ENCODE results near the gene SOX14. TPM values are rescaled to one million over a fixed set of nuclear protein-coding genes. Genes with fewer than 3 reads are reported as not detected.

SOX14 gene
- polyA plus RNA-seq, 1 donor from 2014 or later: not detected

- Histone ChIP-seq H3K4me3 (ENCODE audit: low read length) (peak overlapping the region; percentile 39), H3K79me2 (replicated peaks; ENCODE audit: insufficient read depth, low read length) (no peaks in the 10 kb centered on the region), H3K27ac (ENCODE audit: low read length) (no peak overlapping the region), H4K20me1 (ENCODE audit: insufficient read depth) (no peaks in the 10 kb centered on the region), H3K9me2 (ENCODE audit: insufficient read depth, low read length) (no peaks in the 10 kb centered on the region), H3K27me3 (ENCODE audit: insufficient read depth, low read depth, low read length) (peaks cover 88% of the 10 kb centered on the region), H3F3A (ENCODE audit: insufficient read depth, low read length, poor library complexity, severe bottlenecking) (no peaks in the 10 kb centered on the region), H3K9me3 (ENCODE audit: low read length) (no peaks in the 10 kb centered on the region), H3K9ac (ENCODE audit: low read length) (no peak overlapping the region), H2AFZ (ENCODE audit: low read depth, low read length) (no peak overlapping the region), H3K4me2 (ENCODE audit: low read length) (no peak overlapping the region), H3K36me3 (ENCODE audit: insufficient read depth, low read length) (no peaks in the 10 kb centered on the region)
- TF ChIP-seq EZH2 (IDR thresholded peaks at IDR 0.05; ENCODE audit: borderline replicate concordance, insufficient read depth, low read length, poor library complexity, severe bottlenecking) (peak; percentile 32), CTCF (IDR thresholded peaks at IDR 0.05; ENCODE audit: poor library complexity, severe bottlenecking) (no peak)
Observed at GRCh38 chr3:137761099-137761562, 3.0 kb upstream of the SOX14 start.

GRCh38 chr3:137761563-137762503 is 2.3 kb upstream of the SOX14 start:
- no peak for TF ChIP-seq POLR2AphosphoS5 (IDR thresholded peaks at IDR 0.05)
- TF ChIP-seq CTCF (IDR thresholded peaks at IDR 0.05; ENCODE audit: poor library complexity, severe bottlenecking): no peak
- TF ChIP-seq RAD21 (conservative IDR thresholded peaks at IDR 0.05): no peak
- no peak for TF ChIP-seq EZH2 (IDR thresholded peaks at IDR 0.05; ENCODE audit: borderline replicate concordance, insufficient read depth, low read length, poor library complexity, severe bottlenecking)
- no peak for TF ChIP-seq MXI1 (conservative IDR thresholded peaks at IDR 0.05; ENCODE audit: poor library complexity, severe bottlenecking)
- TF ChIP-seq EP300 (conservative IDR thresholded peaks at IDR 0.05; ENCODE audit: poor library complexity, severe bottlenecking): no peak
- TF ChIP-seq REST (IDR thresholded peaks at IDR 0.05; ENCODE audit: borderline replicate concordance): no peak
- no peak for TF ChIP-seq TAF1 (IDR thresholded peaks at IDR 0.05; ENCODE audit: low read depth)
- no peak for TF ChIP-seq SMC3 (conservative IDR thresholded peaks at IDR 0.05; ENCODE audit: poor library complexity)
- H3K9me2 ChIP-seq (ENCODE audit: insufficient read depth, low read length): no peaks in the 10 kb centered on the region
- peak overlapping the region; percentile 39 for H3K4me3 ChIP-seq (ENCODE audit: low read length)
- H3K27me3 ChIP-seq (ENCODE audit: insufficient read depth, low read depth, low read length): peaks cover 95% of the 10 kb centered on the region
- H3F3A ChIP-seq (ENCODE audit: insufficient read depth, low read length, poor library complexity, severe bottlenecking): no peaks in the 10 kb centered on the region
- no peak overlapping the region for H3K9ac ChIP-seq (ENCODE audit: low read length)
- H3K79me2 ChIP-seq (replicated peaks; ENCODE audit: insufficient read depth, low read length): no peaks in the 10 kb centered on the region
- no peak overlapping the region for H3K27ac ChIP-seq (ENCODE audit: low read length)
- no peak overlapping the region for H2AFZ ChIP-seq (ENCODE audit: low read depth, low read length)
- no peaks in the 10 kb centered on the region for H3K9me3 ChIP-seq (ENCODE audit: low read length)
- no peaks in the 10 kb centered on the region for H3K36me3 ChIP-seq (ENCODE audit: insufficient read depth, low read length)
- no peak overlapping the region for H3K4me2 ChIP-seq (ENCODE audit: low read length)
- no peaks in the 10 kb centered on the region for H4K20me1 ChIP-seq (ENCODE audit: insufficient read depth)
